ENCODE data around the gene RAB19. TPM values are rescaled to one million over a fixed set of nuclear protein-coding genes. Genes with fewer than 3 reads are reported as not detected.

Gene RAB19
- total and polyA plus RNA-seq, 7 donors, result 1.8 to 8.2 (median 3.0) TPM; not detected in 4

GRCh38 chr7:140391634-140392033, 12.2 kb upstream of the RAB19 start:
- Histone ChIP-seq H3K4me1 (peaks cover 0 to 26% (median 6%) of the 10 kb centered on the region in 4 donors), H3K4me3 (no peak overlapping the region), H3K9me3 (no peaks in the 10 kb centered on the region), H3K27ac (no peak overlapping the region), H3K27me3 (no peaks in the 10 kb centered on the region), H3K36me3 (no peaks in the 10 kb centered on the region)
- intact Hi-C loops (cut with DNase I), result no loop called here
- no peak for TF ChIP-seq CTCF (IDR thresholded peaks at IDR 0.05)
- no peak for TF ChIP-seq POLR2AphosphoS5 (IDR thresholded peaks at IDR 0.05)
- no peak for TF ChIP-seq POLR2A (IDR thresholded peaks at IDR 0.05)
- DNase-seq, result no peak
- 85% methylated on average over 1 of the region's 1 CpG for WGBS, 2 donors

GRCh38 chr7:140393756-140394306, 10.0 kb upstream of the RAB19 start:
- peaks cover 0 to 35% (median 11%) of the 10 kb centered on the region in 4 donors for H3K4me1 ChIP-seq
- DNase-seq, result peak; percentile 26
- no peak overlapping the region for H3K4me3 ChIP-seq
- no peaks in the 10 kb centered on the region for H3K9me3 ChIP-seq
- H3K27ac ChIP-seq, result no peak overlapping the region
- TF ChIP-seq EP300 (IDR thresholded peaks at IDR 0.05) (no peak), CTCF (IDR thresholded peaks at IDR 0.05) (no peak), POLR2A (IDR thresholded peaks at IDR 0.05) (no peak), POLR2AphosphoS5 (IDR thresholded peaks at IDR 0.05) (no peak)
- intact Hi-C loops (cut with DNase I), result no loop called here
- 97% methylated on average over 12 of the region's 12 CpGs for WGBS, 2 donors
- no peaks in the 10 kb centered on the region for H3K27me3 ChIP-seq
- no peaks in the 10 kb centered on the region for H3K36me3 ChIP-seq

GRCh38 chr7:140397784-140398750, 5.8 kb upstream of the RAB19 start, which contains the start of gene SLC37A3:
TSS of gene SLC37A3 (minus strand) at chr7:140398530. CDS start at chr7:140382526, 16,004 bp downstream.
- peak within 1 kb of the TSS; percentile 89 to 97 (median 92) for H3K27ac ChIP-seq

GRCh38 chr7:140398821-140399220, 5.0 kb upstream of the RAB19 start:
- H3K4me3 ChIP-seq, result peak overlapping the region in 3 of 4 donors; percentile 85 to 100 (median 99)
- DNase-seq, result no peak
- H3K4me1 ChIP-seq, result peaks cover 0 to 19% (median 11%) of the 10 kb centered on the region in 4 donors
- intact Hi-C loops (cut with DNase I), result loop anchor here (2.0 kb wide), 1 partner anchor 222 kb away; the partner anchor contains the start of gene KDM7A
- no peak overlapping the region for H3K27ac ChIP-seq
- TF ChIP-seq POLR2AphosphoS5 (IDR thresholded peaks at IDR 0.05), result no peak
- TF ChIP-seq POLR2A (IDR thresholded peaks at IDR 0.05), result no peak
- no peak for TF ChIP-seq CTCF (IDR thresholded peaks at IDR 0.05)
- TF ChIP-seq EP300 (IDR thresholded peaks at IDR 0.05), result no peak
- peaks cover 0 to 24% (median 2%) of the 10 kb centered on the region in 3 donors for H3K27me3 ChIP-seq
- 73 to 85% methylated on average over 10 of the region's 10 CpGs for WGBS, 2 donors
- no peaks in the 10 kb centered on the region for H3K9me3 ChIP-seq
- H3K36me3 ChIP-seq, result no peaks in the 10 kb centered on the region

More at GRCh38 chr7:140397784-140398750, 5.8 kb upstream of the RAB19 start, which contains the start of gene SLC37A3:
- no peaks in the 10 kb centered on the region for H3K36me3 ChIP-seq
- TF ChIP-seq EP300 (IDR thresholded peaks at IDR 0.05) (no peak), POLR2AphosphoS5 (IDR thresholded peaks at IDR 0.05) (peak; percentile 83 to 97 (median 94)), CTCF (IDR thresholded peaks at IDR 0.05) (peak in 1 of 4 experiments; percentile 28), POLR2A (IDR thresholded peaks at IDR 0.05) (peak; percentile 55)
- peak; percentile 93 for DNase-seq
- no peaks in the 10 kb centered on the region for H3K9me3 ChIP-seq
- peaks cover 0 to 16% (median 11%) of the 10 kb centered on the region in 4 donors for H3K4me1 ChIP-seq
- H3K27me3 ChIP-seq, result peaks cover 0 to 17% (median 0%) of the 10 kb centered on the region in 3 donors
- intact Hi-C loops (cut with DNase I), result loop anchor here (2.0 kb wide), 1 partner anchor 221 kb away; the partner anchor contains the start of gene KDM7A
- H3K4me3 ChIP-seq, result peak within 1 kb of the TSS; percentile 85 to 100 (median 99)
- 1% methylated on average over 66 of the region's 66 CpGs for WGBS, 2 donors
